Measurements from ENCODE around the gene PLA1A.

The PLA1A gene

GRCh38 chr3:119641416-119641815 is 43.7 kb downstream of the PLA1A start:
- DNase-seq, result no peak

GRCh38 chr3:119642746-119643473 is 45.2 kb downstream of the PLA1A start:
- no peak for DNase-seq

- DNase-seq, result no peak
Observed at GRCh38 chr3:119643528-119643927, 45.8 kb downstream of the PLA1A start.

- DNase-seq, result no peak
Observed at GRCh38 chr3:119644481-119644880, 46.8 kb downstream of the PLA1A start.

DNA sequence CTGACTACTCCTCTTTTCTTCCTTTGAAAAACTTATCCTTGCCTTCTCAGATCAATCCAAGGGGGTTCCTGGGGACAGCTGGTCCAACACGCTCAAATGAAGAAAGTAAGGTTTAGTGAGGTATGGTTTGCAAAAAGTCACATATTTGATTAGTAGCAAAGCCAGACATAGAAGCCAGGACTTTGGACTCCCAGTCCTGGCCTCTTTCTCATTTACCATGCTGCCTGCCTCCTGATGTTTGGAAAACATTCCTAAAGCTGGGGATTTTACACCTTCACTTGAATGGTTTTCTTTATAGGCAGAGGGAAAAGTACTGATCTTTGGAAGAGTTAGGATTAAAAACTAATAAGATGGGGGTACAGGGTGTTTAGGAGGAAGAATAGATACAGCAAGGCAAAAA is 48.1 kb downstream of the PLA1A start:
- DNase-seq, result no peak

DNA sequence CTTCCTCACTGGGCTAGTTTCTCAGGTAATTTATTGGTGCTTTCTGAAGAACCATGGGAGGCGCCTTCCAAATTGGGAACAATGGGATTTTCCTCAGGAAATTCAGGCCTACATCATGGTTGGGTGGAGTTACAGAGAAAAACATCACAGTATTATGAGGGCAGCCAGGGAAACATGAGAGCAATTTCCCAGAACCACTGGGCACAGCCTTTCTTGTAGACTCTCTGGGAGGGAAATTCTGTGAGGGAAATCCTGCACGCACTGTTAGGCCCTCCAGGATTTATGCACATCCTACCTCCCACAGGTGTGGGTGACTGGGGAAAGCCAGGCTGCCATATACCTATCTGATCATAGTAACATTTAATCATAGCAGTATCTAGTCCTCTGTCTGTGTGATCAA is 49.5 kb downstream of the PLA1A start:
- no peak for DNase-seq

DNA sequence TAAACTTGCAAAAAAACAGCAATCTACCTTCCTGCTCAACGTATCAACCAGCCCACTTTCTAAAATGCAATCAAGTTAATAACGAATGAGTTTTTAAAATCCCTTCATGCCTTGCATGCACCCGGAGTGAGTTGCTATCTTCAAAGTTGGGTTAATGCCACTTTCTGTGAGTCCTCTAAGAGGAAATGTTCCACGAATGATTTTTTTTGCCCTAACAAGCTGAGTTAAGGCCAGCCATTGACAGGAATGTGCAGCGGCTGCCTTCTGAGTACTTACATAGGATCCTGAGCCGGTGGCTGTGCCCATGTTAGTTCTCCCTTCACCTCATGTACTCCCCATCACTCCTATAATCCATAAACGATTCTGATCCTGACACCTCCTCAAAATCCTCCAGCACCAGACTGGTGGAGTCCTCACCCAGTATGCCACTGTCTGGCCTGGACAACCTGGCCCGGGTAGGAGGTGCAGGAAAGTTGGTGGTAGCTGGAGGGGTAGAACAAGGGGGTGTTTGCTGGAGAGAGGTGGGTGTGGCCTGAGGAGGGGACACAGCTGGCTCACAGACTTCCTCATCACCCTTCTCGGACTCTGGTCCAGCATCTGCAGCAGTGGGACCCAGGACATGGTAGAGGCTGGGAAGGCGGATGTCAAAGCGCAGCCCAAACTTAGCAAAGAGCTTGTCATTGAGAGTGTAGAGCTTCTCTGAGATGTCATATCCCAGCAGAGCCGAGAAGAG is 50.3 kb downstream of the PLA1A start:
- no peak for DNase-seq

DNA sequence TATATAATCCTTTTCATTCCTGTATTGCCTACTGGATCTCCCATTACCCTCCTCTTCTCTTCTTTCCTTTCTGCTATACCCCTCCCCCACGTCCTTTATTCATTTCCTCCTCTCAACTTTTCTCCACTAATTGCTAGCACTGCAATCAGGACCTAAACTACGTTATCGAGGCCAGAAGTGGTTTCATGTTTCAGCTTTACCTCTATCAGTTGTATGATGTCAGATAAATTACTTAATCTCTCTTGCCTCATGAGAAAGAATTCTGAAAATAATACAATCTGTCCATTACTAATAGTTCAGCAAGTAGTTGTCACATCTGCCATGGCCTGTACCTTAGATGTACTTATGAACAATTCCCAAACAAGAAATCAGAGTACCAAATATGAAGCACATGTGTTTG is 52.1 kb downstream of the PLA1A start:
- no peak for DNase-seq

DNA sequence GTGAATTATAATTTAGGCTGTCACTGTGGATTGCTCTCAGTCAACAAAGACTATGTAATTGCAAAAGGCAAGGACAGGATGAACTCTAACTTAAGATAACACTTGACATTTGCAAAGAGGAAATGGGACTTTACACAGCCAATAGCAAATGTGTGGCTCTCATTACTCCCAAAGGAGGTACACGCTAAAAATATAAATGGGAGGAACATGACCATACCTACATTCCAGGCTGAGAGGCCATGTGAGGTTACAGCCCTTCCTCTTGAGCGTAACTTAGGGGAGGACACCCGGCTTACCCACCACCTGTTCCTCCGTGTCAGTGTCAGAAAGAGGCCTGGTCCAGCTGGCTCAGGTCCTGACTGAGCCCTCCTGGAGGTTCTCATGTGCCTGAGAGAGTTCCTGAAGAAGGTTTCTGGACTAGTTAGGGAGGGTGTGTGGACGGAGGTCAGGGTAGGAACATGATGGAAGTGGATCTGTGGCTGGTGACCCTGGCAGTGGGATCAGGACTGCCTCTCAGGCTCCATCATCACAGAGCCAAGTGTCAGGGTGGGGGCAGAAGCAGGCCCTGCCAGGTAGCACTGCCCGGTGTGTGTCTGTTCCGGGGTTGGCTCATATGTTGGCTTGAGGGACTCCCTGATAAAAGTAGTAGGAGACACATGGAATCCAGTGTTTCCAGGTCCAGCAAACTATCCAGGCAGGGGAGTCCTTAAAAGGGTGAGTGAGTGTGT is 54.8 kb downstream of the PLA1A start:
- peak; percentile 33 for DNase-seq

- DNase-seq, result peak; percentile 81
Observed at GRCh38 chr3:119653876-119654275, 56.2 kb downstream of the PLA1A start.

DNA sequence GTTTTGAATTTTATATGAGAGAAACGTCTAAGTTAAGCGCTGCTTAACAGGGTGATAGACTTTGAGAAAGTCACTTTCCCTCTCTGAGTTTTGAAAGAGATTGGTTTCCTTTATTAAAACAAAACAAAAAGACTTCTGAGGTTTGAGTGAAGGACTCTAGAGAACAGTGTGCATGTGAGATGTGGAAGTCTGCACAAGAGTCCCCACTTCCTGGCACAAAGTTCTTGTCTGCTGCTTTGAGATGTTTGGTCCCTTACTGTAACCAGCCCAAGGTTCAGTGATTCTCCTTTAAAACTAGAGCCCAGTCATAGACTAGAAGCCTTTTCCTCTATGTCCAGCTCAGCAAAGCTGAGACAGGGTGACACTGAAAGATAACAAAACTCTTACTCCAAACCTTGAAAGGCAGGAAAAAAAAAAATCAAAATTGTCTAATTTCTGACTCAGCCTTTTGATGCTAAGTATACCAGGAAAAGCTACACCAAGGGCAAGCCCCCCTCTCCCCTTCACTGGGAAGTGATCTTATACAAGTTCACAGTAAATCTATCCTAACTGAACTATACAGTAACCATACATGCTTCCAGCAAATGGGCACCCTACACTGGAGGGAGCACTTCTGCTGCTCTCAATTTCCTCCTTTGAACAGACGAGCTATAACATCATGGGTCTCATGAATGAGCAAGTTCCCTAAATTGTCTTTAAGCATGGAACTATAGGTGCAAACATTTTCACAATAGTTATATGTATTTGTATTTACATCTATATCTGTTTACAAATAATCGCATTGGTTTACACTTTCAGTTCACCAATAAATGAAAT is 60.4 kb downstream of the PLA1A start:
- DNase-seq, result peak; percentile 71

DNA sequence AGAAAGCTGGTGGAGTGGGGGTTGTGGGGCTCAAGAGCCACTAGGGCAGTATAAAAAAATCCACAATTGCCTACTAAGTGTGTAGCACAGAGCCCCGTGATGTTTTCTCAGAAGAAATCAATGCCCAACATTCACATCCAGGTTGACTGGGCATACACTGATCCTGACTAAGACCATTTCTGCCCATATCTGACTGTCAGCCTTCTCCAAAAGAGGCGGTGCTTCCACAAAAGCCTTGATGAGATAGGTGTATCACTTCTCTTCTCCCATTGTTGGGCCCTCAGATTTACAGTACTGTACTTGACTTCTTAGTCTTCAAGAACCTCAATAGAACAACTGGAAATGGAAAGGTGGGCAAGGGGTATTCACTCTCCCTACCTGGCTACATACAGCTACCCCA is 61.3 kb downstream of the PLA1A start:
- no peak for DNase-seq

GRCh38 chr3:119659606-119660291 is 62.1 kb downstream of the PLA1A start:
- peak; percentile 90 for DNase-seq

DNA sequence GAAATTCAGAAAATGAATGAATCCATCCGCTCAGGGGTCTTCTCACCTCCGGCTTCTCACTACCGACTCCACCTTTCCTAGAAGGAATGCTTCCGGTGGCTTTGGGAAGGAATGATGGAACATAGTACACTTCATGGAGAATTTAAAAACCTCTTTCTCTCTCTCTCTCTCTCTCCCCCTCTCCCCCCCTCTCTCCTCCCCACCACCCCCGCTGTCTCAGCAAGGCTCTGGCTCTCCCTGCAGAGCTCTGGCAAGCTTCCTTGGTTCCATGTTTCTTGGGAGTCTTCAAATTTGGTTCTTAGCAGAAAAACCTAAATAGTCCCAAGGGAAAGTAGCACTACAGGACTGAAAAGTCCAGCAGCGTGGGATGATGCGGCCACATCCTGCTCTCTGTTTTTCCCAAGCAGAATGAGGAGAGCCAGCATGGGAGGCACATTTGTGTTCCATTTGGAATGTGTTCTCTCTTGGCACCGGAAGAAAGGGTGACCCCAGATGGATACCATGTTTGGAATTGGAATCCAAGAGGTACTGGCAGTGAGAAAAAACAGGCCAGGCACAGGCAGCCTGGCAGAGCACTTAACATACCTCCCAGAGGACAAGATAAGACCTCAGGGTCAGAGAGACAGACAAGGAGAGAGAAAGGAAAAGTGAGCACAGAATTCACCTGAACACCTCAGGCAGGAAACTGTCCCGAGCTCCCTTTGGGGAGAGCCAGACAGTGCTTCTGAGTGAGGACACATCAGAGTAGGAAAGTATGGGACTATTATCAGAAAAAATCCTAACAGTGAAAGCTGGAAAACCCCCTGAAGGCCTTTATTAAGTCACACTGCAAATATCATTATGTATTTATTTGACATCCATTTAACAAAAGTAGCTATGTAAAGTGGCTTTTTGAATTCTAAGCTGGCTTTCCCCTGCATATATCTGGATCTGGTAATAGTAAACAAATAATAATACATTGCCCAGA is 63.1 kb downstream of the PLA1A start, which contains the start of gene POPDC2:
Gene POPDC2 (minus strand): TSS at position 116 of the 967 bp plus-strand sequence. CDS start 166 bp downstream, outside the sequence.
- no peak for DNase-seq

DNA sequence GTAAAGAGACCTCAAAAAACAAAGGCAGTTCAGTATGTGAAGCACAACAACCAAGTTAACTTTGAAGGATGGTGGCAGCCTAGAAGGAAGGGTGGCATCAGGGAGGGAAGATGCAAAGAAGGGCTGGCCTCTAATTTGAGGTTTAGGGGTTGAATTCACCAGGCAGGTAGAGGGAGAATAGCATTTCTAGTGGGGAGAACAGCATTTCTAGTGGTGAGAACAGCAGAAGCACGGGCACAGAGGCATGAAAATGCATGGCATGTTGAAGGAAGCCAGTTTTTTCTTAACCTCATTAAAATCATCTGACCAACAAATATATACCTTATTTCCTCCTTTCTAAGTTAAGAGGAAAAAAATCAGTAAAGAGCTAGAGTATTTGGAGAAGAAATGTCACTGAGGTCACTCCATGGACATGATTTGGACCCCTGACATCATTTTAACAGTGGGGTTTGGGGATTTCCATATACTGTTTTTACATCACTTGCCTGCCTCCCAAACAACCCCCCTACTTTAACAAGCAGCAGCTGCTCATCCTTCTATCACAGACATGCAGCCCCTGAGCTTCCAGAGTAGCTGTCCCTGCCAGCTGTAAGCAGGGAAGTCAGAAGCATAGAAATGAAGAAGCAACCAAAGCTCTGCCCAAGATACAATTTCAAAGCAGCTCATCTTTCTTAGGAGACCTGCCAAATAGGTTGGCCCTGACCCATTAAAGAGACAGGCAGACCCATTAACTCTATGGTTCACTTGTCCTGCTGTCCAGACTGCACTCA is 65.1 kb downstream of the PLA1A start:
- DNase-seq, result no peak

DNA sequence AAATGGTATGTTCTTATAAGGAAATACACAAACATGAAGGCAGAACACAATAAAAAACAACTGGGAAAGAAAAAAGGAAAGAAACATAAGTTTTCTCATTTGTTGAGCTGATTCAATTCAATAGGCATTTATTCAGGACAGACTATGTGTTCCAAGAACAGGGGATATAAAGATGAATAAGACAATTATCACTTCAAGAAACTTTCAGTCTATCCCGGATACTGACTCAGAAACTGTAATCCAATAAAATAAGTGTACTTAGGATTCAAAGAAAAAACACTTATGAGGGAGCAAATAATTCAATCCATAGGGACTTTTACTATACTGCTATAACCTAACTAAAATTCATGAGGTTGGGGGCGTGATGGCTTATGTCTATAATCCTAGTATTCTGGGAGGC is 66.2 kb downstream of the PLA1A start:
- no peak for DNase-seq

- peak; percentile 57 for DNase-seq
Observed at GRCh38 chr3:119664370-119664769, 66.7 kb downstream of the PLA1A start.

GRCh38 chr3:119664850-119665379 is 67.2 kb downstream of the PLA1A start:
- DNase-seq, result peak; percentile 92

DNA sequence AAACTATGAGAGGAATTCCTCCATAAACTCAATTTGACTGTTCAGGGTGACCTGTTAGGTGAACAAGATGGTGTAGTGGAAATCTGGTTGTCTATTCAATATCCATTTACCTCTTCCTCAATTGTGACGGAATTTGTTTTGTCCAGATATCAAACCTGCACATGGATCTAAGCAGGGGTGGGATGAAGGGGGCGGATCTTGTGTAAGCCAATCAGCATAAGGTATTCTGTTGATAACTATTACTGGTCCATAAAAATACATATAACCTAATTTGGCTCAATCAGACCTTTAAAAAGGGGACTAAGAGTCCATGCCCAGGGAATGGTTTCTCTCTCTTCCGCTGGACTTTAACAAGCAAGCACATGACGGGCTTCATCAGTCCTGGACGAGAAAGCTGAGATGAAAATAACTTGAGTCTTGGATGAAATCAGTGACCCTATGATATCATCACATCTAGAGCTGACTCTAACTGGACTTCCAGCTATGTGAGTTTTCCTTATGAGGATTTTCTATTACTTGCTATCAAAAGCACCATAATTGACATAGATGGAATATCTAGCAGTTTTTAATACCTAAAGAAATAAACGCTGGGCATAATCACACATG is 68.4 kb downstream of the PLA1A start:
- no peak for DNase-seq
